ENCODE measurements around the gene PHF23.

GRCh38 chr17:7191069-7191468 lies 48.2 kb downstream of the PHF23 start:
- TF ChIP-seq, protein P1, sequence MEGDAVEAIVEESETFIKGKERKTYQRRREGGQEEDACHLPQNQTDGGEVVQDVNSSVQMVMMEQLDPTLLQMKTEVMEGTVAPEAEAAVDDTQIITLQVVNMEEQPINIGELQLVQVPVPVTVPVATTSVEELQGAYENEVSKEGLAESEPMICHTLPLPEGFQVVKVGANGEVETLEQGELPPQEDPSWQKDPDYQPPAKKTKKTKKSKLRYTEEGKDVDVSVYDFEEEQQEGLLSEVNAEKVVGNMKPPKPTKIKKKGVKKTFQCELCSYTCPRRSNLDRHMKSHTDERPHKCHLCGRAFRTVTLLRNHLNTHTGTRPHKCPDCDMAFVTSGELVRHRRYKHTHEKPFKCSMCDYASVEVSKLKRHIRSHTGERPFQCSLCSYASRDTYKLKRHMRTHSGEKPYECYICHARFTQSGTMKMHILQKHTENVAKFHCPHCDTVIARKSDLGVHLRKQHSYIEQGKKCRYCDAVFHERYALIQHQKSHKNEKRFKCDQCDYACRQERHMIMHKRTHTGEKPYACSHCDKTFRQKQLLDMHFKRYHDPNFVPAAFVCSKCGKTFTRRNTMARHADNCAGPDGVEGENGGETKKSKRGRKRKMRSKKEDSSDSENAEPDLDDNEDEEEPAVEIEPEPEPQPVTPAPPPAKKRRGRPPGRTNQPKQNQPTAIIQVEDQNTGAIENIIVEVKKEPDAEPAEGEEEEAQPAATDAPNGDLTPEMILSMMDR (conservative IDR thresholded peaks at IDR 0.05), result no peak
- TF ChIP-seq ZFX (IDR thresholded peaks at IDR 0.05), result no peak
